ENCODE results near the gene FFAR3. TPM values are rescaled to one million over a fixed set of nuclear protein-coding genes. Genes with fewer than 3 reads are reported as not detected.

FFAR3 gene
- total and polyA plus RNA-seq, 9 of the 15 experiments (the other 6 are each of a cell fraction or from before 2014, with no cell fraction given): not detected

GRCh38 chr19:35403116-35403760 is 45.0 kb downstream of the FFAR3 start (continued):
- TF ChIP-seq BCLAF1 (IDR thresholded peaks at IDR 0.05; ENCODE audit: borderline replicate concordance in 1 of 2, control insufficient read depth in 1 of 2, low read depth in 2 of 2, low read length in 1 of 2) (no peak), DDX20 (tag; IDR thresholded peaks at IDR 0.05; ENCODE audit: low read depth) (no peak), HMG20B (CRISPR knock-in tag; IDR thresholded peaks at IDR 0.05) (no peak), ZNF197 (CRISPR knock-in tag; IDR thresholded peaks at IDR 0.05; ENCODE audit: low read depth) (no peak), ATF3 (IDR thresholded peaks at IDR 0.05) (peak; percentile 38; the same call in 1 of the 2 replicates), ATF3 (CRISPR knock-in tag; conservative IDR thresholded peaks at IDR 0.05) (no peak), USF1 (CRISPR knock-in tag; IDR thresholded peaks at IDR 0.05) (no peak), TFAP4 (CRISPR knock-in tag; IDR thresholded peaks at IDR 0.05; ENCODE audit: borderline replicate concordance) (peak; percentile 33; the same call in 1 of the 2 replicates), SAP30 (IDR thresholded peaks at IDR 0.05; ENCODE audit: borderline replicate concordance, insufficient read depth, low read depth, low read length, poor library complexity, severe bottlenecking) (no peak), NR2C2 (CRISPR knock-in tag; IDR thresholded peaks at IDR 0.05) (no peak), NR2C2 (tag; IDR thresholded peaks at IDR 0.05) (peak; percentile 80)
